KMS-11 (cell line): ENCODE data around the gene ATP8A2.

ENCODE experiments used
- H2AFZ ChIP-seq: fragments of 200-600 bp; sonication (generic); 2 replicates; pipeline ENCODE4 v1.6.1; 2016; ENCODE audit warnings: antibody characterized with exemption, mixed run types, low read depth
- H3K27ac ChIP-seq: fragments of 200-600 bp; sonication (generic); 2 replicates; pipeline ENCODE4 v1.6.1; 2016; ENCODE audit warnings: mild to moderate bottlenecking, mixed run types
- H3K27me3 ChIP-seq: fragments of 200-600 bp; sonication (generic); 2 replicates; pipeline ENCODE4 v1.6.1; 2017; ENCODE audit warnings: mild to moderate bottlenecking, low read depth, mixed run types, moderate library complexity; ENCODE audit not compliant: insufficient read depth
- H3K36me3 ChIP-seq: fragments of 200-600 bp; sonication (generic); 2 replicates; pipeline ENCODE4 v1.6.1; 2017; ENCODE audit warnings: mild to moderate bottlenecking, mixed run types; ENCODE audit not compliant: insufficient read depth
- H3K4me1 ChIP-seq: fragments of 200-600 bp; sonication (generic); 2 replicates; pipeline ENCODE4 v1.6.1; 2016; ENCODE audit warnings: mild to moderate bottlenecking, low read depth, mixed run types; ENCODE audit not compliant: poor library complexity, severe bottlenecking
- H3K4me2 ChIP-seq: fragments of 200-600 bp; sonication (generic); 2 replicates; pipeline ENCODE4 v1.7.0; 2016; ENCODE audit warnings: mild to moderate bottlenecking, mixed run types
- H3K4me3 ChIP-seq: fragments of 200-600 bp; sonication (generic); IDR thresholded peaks from 2 replicates; pipeline ENCODE4 v1.6.1; 2017; ENCODE audit warnings: low read depth, low read length, mixed read lengths; ENCODE audit not compliant: insufficient read depth
- H3K79me2 ChIP-seq: fragments of 200-600 bp; sonication (generic); 2 replicates; pipeline ENCODE4 v1.6.1; 2016; ENCODE audit warnings: low read depth, mixed run types; ENCODE audit not compliant: insufficient read depth
- H3K9ac ChIP-seq: fragments of 200-600 bp; sonication (generic); 2 replicates; pipeline ENCODE4 v1.6.1; 2016; ENCODE audit warnings: mild to moderate bottlenecking, mixed run types
- H4K20me1 ChIP-seq: fragments of 200-600 bp; sonication (generic); 2 replicates; pipeline ENCODE4 v1.6.1; 2016; ENCODE audit warnings: mild to moderate bottlenecking, mixed run types; ENCODE audit not compliant: insufficient read depth
- TF ChIP-seq, protein P1 (sequence below): fragments of 200-600 bp; sonication (generic); conservative IDR thresholded peaks from 2 replicates; pipeline ENCODE4 v1.6.1; 2017; ENCODE audit warnings: low read depth, mild to moderate bottlenecking, antibody characterized with exemption, low read length, moderate library complexity, mixed read lengths

ATP8A2 gene

DNA sequence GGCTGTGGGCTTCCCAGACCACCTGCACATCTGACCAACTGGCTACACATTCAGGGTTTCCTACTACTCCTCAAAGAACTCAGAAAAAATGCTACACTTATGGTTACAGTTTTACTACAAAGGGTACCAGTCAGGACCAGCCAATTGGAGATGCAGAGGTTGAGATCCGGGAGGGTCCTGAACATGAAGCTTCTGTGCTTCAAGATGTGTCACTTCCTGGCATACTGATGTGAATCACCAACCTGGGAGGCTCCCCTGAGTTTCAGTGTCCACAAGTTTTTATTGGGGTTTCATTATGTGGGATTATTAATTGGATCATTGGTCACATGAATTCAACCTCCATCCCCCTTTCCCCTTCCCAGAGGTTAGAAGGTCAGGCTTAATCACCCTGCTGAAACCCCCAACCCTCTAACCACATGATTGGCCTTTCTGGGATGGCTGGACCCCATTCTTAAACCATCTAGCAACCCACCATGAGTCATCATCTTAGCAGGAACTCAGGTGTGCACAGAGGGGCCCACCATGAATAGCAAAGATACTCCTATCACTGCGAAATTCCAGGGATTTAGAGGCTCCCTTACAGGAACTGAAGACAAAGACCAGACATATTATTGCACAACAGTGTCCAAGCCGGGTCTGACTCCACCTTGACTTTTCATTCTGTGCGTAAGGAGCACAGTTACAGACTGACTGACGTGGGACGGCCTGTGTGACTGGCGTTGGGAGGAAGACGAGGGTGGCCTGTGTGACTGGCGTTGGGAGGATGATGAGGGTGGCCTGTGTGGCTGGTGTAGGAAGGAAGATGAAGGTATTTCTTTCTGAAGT, 90.7 kb downstream of the ATP8A2 start:
- Histone ChIP-seq H4K20me1 (no peaks in the 10 kb centered on the region), H3K9ac (no peak overlapping the region), H3K27me3 (no peaks in the 10 kb centered on the region), H3K4me1 (no peaks in the 10 kb centered on the region), H3K4me2 (no peak overlapping the region), H3K4me3 (no peak overlapping the region), H3K36me3 (no peaks in the 10 kb centered on the region), H3K79me2 (no peaks in the 10 kb centered on the region), H3K27ac (no peak overlapping the region), H2AFZ (no peak overlapping the region)
- TF ChIP-seq, protein P1, sequence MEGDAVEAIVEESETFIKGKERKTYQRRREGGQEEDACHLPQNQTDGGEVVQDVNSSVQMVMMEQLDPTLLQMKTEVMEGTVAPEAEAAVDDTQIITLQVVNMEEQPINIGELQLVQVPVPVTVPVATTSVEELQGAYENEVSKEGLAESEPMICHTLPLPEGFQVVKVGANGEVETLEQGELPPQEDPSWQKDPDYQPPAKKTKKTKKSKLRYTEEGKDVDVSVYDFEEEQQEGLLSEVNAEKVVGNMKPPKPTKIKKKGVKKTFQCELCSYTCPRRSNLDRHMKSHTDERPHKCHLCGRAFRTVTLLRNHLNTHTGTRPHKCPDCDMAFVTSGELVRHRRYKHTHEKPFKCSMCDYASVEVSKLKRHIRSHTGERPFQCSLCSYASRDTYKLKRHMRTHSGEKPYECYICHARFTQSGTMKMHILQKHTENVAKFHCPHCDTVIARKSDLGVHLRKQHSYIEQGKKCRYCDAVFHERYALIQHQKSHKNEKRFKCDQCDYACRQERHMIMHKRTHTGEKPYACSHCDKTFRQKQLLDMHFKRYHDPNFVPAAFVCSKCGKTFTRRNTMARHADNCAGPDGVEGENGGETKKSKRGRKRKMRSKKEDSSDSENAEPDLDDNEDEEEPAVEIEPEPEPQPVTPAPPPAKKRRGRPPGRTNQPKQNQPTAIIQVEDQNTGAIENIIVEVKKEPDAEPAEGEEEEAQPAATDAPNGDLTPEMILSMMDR = no peak

- H3K4me2 ChIP-seq = no peak overlapping the region
- H3K4me1 ChIP-seq = no peaks in the 10 kb centered on the region
- no peaks in the 10 kb centered on the region for H3K79me2 ChIP-seq
- no peak overlapping the region for H3K27ac ChIP-seq
- TF ChIP-seq, protein P1 = no peak
- no peak overlapping the region for H3K9ac ChIP-seq
- H2AFZ ChIP-seq = no peak overlapping the region
- H3K36me3 ChIP-seq = no peaks in the 10 kb centered on the region
- no peaks in the 10 kb centered on the region for H3K27me3 ChIP-seq
- H4K20me1 ChIP-seq = no peaks in the 10 kb centered on the region
- H3K4me3 ChIP-seq = no peak overlapping the region
Measured at GRCh38 chr13:25463496-25463895, 91.7 kb downstream of the ATP8A2 start.

GRCh38 chr13:25466880-25467279, 95.1 kb downstream of the ATP8A2 start:
- Histone ChIP-seq H3K9ac (no peak overlapping the region), H4K20me1 (no peaks in the 10 kb centered on the region), H3K27me3 (no peaks in the 10 kb centered on the region), H3K4me3 (no peak overlapping the region), H2AFZ (no peak overlapping the region), H3K4me2 (no peak overlapping the region), H3K36me3 (no peaks in the 10 kb centered on the region), H3K4me1 (no peaks in the 10 kb centered on the region), H3K79me2 (no peaks in the 10 kb centered on the region), H3K27ac (no peak overlapping the region)
- TF ChIP-seq, protein P1 = no peak

DNA sequence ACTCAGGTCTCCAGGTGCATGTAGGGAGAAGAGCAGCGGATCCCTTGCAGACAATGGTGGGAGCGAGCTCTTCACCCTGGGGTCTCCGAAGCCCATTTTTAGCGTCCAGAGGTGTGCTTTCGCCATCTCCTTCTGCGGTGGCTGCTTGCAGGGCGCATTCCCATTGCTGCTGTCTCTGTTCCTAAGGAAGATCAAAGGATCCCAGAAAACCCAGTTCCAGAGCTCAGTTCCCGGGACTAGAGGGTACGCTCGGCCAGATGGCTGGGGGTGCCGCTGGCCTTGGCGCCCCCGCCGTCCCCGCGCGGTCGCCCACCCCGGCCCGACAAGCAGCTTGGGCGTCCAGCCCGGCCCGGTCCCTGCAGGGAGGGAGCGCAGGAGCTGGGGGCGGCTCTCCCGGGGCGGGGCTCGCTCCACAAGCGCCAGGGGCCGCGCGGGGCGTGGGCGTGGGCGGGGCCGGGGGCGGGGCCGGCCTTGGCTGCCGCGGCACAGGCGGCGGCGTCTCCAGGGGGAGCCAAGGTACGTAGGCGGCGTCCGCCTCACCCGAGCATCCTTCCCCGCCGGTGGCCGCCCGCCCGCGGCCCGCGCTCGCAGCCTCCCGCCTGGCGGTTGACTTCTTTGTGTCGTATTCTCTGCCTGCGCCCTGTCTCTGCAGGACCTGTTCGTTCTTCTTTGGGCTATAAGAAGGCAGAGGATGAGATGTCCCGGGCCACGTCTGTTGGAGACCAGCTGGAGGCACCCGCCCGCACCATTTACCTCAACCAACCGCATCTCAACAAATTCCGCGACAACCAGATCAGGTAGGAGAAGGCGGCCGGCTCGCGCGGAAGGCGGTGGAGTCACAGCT, 96.8 kb downstream of the ATP8A2 start:
- H3K27ac ChIP-seq = no peak overlapping the region

More for the DNA sequence above, 96.8 kb downstream of the ATP8A2 start:
- no peak overlapping the region for H3K9ac ChIP-seq
- TF ChIP-seq, protein P1 = no peak
- H3K36me3 ChIP-seq = no peaks in the 10 kb centered on the region
- no peaks in the 10 kb centered on the region for H3K27me3 ChIP-seq
- no peak overlapping the region for H3K4me2 ChIP-seq
- H3K4me3 ChIP-seq = no peak overlapping the region
- no peaks in the 10 kb centered on the region for H4K20me1 ChIP-seq
- no peaks in the 10 kb centered on the region for H3K4me1 ChIP-seq
- no peaks in the 10 kb centered on the region for H3K79me2 ChIP-seq
- H2AFZ ChIP-seq = no peak overlapping the region
